ENCODE results near the gene PTGER4.
"Not testable (repeated sequence)": the region's sequence is repeated elsewhere in the genome, so short reads cannot be mapped to it uniquely, and the experiment has no call there.

PTGER4 gene

GRCh38 chr5:40679913-40680681, at the start of gene PTGER4:
Gene PTGER4 (plus strand): TSS chr5:40679915. CDS start chr5:40680994, 1,079 bp downstream.
- no peak for DNase-seq (ENCODE audit: low read depth)

- no peak for DNase-seq (ENCODE audit: low read depth)
Measured at GRCh38 chr5:40630126-40630525, 49.6 kb upstream of the PTGER4 start.

- DNase-seq (ENCODE audit: low read depth), result no peak
Measured at GRCh38 chr5:40631236-40631635, 48.5 kb upstream of the PTGER4 start.

DNA sequence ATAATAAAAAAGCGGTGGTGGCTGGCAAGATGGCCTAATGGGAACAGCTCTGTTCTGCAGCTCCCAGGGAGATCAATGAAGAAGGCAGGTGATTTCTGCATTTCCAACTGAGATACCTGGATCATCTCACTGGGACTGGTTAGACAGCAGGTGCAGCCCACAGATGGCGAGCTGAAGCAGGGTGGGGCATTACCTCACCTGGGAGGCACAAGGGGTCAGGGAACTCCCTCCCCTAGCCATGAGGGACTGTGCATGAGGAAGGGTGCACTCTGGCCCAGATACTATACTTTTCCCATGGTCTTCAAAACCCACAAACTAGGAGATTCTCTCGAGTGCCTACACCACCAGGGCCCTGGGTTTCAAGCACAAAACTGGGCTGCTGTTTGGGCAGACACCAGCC, 45.6 kb upstream of the PTGER4 start:
- no peak for DNase-seq (ENCODE audit: low read depth)

DNA sequence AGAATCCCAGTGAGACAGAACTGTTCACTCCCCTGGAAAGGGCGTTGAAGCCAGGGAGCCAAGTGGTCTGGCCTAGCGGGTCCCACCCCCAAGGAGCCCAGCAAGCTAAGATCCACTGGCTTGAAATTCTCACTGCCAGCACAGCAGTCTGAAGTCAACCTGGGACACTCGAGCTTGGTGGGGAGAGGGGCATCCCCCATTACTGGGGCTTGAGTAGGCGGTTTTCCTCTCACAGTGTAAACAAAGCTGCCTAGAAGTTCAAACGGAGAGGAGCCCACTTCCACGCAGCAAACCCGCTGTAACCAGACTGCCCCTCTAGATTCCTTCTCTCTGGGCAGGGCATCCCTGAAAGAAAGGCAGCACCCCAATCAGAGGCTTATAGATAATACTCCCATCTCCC, 45.1 kb upstream of the PTGER4 start:
- DNase-seq (ENCODE audit: low read depth), result no peak

- not testable (repeated sequence) for DNase-seq (ENCODE audit: low read depth)
Measured at GRCh38 chr5:40639531-40639930, 40.2 kb upstream of the PTGER4 start.

DNA sequence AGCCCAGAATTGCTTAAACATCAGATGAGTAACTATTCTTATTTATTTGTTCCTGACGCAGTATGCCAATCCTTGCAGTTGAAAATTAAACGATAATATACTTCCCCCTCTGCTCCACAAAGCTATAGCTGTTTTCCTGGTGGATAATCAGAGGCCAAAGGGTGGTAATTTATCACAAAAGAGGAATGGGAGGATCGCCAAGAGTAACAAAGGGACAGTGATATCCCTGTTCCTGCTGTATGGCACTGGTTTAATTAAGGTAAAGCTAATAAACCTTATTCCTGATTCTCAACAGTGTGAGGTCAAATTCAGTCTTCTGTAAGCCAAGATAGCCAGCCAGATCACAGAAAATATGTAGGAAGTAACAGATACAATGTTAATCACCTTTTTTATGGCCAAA, 33.4 kb upstream of the PTGER4 start:
- DNase-seq (ENCODE audit: low read depth), result no peak

DNA sequence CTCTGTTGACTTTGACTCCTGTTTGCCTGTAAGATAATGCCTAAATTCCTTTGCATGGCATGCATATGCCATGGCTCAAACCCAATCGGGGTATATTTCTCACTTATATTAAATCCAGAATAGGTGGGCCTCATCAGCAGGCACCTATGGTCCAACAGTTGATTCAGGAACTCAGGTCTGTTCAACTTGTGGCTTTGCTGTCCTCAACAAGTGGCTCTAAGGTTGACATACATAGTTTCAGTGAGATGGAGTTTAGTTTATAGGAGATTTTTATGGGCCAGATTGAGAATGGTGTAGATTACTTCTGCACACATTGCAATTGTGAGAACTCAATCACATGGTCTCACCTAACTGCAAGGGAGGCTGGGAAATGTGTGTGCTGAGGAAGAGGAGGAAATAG, 31.6 kb upstream of the PTGER4 start:
- DNase-seq (ENCODE audit: low read depth), result no peak

DNA sequence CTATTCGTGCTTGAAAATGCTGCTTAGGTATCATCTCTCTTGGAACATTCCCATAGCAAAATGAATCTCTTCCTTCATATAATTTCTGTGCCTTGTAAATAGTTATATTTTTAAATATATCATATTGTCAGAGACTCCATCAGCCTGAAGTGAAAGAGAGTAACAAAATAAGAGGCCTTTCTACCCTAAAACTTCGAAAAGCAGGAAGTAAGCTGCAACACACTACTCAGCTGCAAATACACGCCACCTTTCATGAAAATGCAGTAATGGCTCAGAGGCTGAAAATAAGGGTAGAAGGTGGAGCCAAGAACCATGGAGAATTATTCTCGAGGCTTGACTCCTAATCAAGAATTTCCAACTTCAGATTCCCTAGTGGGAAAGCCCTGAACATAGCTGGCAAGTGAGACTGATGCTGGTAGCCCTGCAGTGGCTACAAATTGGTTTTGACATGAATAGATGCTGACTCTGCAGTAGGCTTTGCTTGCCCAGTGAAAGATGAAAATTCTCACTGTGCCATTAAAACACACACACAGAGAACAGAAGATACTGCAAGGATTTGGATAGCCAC, 30.2 kb upstream of the PTGER4 start:
- no peak for DNase-seq (ENCODE audit: low read depth)

DNA sequence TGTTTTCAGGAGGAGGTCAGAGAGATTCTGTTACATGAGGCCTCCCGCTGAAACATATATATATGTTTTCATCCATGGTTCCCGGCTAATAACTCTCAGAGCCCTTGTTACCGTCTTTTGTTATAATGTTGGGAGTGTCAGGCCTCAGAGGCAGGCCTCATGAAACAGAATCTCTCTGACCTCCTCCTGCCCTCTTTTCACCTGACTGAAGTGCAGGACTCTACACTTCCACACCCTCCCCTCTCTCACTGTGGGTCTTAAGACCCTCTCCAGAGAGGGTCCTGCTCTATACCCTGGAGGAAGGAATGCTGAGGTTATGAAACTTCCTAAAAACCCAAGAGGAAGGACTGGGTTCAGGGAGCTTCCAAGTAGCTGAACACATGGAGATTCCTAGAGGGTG, 28.5 kb upstream of the PTGER4 start:
- DNase-seq (ENCODE audit: low read depth), result no peak

DNA sequence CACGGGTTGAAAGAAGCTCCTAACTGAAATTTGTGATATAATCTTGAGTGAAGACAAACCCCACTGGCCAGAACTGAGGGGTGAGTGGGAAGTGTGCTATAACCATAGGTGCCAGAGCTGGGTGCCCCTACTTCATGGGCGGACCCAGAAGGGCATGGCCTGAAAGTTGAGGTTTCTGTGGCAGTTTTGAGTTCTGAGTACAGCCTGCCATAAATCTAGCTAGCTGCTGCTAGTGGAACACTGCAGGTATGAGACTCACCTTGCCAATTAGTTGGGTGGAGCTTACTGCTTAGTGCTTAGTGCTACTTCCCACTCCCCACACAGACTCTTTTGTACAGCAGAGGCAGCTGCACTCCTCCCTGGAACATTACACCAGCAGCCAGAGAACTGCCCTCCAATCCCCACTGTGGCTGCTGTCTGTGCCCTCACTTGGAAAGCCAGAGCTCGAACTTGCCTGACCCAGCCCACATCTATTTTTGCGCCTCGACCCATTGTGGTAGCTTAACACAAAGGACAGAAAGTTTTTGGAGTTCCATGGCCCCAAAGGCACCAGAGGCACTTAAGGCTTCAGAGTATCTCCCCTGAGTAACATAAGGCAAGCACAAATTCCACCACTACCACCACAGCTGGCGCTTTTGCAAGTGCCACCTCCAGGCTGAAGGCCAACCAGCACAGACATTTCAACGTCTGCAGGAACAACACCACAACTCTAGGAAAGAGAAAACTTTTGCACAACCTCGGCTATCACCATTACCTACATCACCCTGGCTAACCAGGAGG, 27.1 kb upstream of the PTGER4 start:
- DNase-seq (ENCODE audit: low read depth), result no peak

DNA sequence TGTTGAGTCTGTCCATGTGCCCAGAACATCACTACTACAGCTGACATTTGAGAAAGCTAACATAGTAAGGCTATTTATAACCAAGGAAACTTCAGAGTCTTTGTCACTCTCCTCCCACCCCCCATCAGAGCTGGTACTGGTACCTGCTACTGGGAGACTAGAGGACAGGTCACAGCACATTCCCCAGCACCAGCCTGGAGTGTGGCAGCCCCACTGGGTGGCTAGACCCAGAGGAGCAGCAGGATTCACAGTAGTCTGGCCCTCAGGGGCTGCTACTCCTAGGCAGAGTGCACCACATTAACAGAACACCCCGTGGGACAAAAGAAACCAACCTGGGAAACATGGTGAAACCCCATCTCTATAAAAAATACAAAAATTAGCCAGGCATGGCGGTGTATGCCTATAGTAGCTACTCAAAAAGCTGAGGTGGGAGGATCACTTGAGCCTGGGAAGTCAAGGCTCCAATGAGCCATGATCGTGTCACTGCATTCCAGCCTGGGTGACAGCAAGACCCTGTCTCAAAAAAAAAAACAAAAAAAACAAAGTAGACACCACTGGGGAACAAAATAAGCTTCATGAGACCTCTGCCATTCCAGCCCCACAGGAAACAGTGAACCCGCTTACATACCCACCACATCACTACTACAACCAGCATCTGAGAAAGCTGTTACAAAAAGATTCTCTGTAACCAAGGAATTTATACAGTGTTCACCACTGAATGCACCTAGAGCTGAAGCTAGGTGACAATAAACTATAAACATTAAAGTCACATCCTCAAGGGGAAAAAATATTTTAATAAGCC, 26.3 kb upstream of the PTGER4 start:
- DNase-seq (ENCODE audit: low read depth), result no peak

- DNase-seq (ENCODE audit: low read depth), result no peak
Measured at GRCh38 chr5:40654377-40654991, 25.2 kb upstream of the PTGER4 start.

- no peak for DNase-seq (ENCODE audit: low read depth)
Measured at GRCh38 chr5:40655138-40655537, 24.6 kb upstream of the PTGER4 start.

GRCh38 chr5:40656091-40656490, 23.6 kb upstream of the PTGER4 start:
- not testable (repeated sequence) for DNase-seq (ENCODE audit: low read depth)

DNA sequence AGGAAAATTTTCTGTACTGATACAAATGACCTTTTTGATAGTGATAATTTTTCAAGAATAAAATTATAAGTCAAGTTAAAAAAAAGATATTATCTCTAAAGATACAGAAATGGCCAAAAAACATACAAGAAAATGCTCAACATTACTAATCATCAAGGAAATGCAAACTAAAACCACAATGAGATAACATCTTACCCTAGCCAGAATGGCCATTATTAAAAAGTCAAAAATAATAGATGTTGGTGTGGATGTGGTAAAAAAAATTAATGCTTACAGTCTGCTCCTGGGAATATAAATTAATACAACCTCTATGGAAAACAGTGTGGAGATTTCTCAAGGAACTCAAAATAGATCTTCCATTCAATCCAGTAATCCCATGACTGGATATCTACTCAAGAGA, 22.9 kb upstream of the PTGER4 start:
- no peak for DNase-seq (ENCODE audit: low read depth)

DNA sequence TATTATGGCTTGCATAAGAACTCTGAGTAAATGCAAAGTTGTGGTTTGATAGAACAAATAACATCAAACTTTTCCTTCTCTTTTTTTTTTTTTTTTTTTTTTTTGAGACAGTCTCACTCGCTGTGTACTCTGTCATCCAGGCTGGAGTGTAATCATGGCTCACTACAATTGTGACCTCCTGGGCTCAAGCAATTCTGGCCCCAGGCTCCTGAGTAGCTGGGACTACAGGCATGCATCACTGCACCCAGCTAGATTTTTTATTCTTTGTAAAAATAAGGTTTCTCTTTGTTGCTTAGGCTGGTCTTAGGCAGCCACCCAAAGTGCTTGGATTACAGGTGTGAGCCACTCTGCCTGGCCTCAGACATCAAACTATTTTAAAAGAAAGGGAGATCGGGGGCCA, 19.0 kb upstream of the PTGER4 start:
- DNase-seq (ENCODE audit: low read depth), result no peak

- no peak for DNase-seq (ENCODE audit: low read depth)
Measured at GRCh38 chr5:40665635-40666298, 13.9 kb upstream of the PTGER4 start.

GRCh38 chr5:40666657-40667056, 13.1 kb upstream of the PTGER4 start:
- no peak for DNase-seq (ENCODE audit: low read depth)

GRCh38 chr5:40667161-40667663, 12.5 kb upstream of the PTGER4 start:
- no peak for DNase-seq (ENCODE audit: low read depth)

All from T-helper 22 cell (primary cell).